GM12872 (cell line): ENCODE results near the gene ARHGEF28.

Source experiments
- TF ChIP-seq, protein P1 (sequence below): IDR thresholded peaks from 3 replicates; pipeline ENCODE4 v1.5.1; 2011; ENCODE audit warnings: low read depth, mild to moderate bottlenecking, low read length, moderate library complexity; ENCODE audit not compliant: insufficient read depth

Gene ARHGEF28

DNA sequence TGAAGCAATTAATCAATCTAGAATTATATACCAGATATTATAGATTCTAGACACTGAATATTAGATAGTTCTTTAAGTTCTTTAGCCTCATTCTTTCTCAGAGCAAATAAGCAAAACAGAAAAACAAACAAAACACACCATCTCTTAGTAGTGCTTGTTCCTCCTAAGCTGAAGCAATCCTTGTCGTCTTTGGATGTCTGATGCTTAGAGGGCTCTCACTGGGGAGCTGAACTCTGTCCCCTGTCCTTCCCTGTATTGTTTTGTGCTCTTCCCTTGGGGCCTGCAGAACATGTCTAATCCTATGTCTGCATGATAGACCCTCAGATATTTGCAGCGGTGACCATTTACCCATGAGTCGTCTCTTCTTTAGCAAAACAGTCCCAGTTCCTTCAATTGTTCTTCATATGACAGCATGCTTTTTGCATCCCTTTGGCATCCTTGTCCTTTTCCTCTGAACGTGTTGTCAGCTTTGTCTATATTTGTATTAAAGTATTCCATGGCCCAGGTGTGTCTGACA is 114.3 kb downstream of the ARHGEF28 start:
- TF ChIP-seq, protein P1, sequence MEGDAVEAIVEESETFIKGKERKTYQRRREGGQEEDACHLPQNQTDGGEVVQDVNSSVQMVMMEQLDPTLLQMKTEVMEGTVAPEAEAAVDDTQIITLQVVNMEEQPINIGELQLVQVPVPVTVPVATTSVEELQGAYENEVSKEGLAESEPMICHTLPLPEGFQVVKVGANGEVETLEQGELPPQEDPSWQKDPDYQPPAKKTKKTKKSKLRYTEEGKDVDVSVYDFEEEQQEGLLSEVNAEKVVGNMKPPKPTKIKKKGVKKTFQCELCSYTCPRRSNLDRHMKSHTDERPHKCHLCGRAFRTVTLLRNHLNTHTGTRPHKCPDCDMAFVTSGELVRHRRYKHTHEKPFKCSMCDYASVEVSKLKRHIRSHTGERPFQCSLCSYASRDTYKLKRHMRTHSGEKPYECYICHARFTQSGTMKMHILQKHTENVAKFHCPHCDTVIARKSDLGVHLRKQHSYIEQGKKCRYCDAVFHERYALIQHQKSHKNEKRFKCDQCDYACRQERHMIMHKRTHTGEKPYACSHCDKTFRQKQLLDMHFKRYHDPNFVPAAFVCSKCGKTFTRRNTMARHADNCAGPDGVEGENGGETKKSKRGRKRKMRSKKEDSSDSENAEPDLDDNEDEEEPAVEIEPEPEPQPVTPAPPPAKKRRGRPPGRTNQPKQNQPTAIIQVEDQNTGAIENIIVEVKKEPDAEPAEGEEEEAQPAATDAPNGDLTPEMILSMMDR: no peak

DNA sequence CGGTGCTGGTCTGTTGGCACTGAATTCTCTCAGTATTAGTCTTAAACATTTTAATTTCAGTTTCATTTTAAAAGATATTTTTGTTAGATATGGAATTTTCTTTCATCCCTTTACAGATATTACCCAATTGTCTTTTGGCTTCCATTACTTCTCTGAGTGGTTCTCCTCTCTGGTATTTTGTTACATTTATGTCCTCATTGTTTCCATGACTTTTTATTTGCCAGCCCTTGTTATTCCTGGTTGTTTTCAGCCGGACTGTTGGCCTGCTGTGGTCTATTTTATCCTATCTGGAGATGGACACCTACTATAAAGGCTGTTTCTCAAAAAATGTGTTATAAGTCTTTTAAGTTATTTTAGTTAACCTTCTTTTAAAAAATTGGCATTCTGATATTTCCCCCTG is 117.2 kb downstream of the ARHGEF28 start:
- TF ChIP-seq, protein P1: no peak

DNA sequence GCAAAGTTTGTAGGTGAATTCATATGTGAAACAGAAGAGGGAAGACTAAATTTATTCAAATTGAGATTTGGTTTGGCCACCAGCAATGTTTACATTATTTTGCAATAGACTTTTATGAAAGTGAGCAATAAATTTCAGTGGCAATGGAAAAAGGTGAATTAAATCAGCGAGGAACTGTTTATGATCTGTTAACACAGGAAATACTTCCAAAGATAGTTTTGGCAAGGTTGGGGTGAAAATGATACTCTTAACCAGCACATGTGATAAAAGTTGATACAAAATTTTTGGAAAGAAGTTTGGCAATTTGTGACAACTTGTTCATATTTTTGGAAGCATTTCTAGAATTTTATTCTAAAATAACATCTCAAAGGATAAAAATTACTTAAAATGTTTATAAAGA is 119.8 kb downstream of the ARHGEF28 start:
- TF ChIP-seq, protein P1: no peak

DNA sequence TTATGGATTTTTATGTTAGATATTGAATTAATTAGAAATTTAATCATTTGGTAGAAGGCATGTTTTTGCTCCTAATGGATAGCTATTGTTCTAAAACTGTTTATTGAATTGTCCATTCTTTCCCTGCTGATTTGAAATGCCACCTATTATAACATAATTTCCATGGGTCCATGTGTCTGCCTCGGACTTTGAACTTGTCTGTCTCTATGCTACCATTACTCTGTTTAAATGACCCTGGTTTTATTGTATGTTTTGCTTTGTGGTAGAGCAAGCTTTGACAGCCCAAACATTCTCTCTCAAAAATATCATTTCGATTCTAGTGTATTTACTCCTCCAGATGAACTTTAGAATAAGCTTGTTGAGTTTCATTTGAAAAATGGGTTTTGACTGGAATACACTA is 120.6 kb downstream of the ARHGEF28 start:
- TF ChIP-seq, protein P1: no peak

DNA sequence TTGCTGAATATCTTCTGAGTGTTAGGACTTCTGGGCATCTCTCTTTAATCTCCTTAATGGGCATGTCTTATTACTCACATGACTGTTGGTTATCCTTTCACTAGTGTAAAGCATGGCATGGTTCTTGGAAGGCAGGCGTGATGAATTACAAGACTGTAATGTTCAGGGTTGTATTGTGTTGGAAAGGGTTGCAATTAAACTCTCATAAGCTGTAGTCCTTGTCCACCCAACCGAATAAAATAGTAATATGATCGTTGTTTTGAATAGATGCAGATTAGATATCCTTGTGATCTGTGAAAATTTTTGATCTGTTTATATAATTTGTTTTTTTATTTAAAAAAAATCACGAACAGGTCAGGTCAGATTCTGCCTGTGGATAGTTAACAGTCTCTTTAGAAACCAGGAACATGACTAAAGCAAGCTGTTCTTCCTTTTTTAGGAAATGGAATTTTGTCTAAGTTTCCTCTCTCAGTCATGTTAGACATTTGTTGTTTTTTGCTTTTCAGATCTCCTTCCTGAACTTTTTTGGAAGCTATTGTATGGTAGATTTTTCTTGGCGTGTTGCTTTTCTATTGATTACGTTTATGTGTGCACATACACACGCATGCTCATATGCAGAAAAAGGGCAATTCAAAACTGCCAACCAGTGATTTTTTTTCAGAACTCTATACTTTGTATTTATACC is 121.8 kb downstream of the ARHGEF28 start:
- TF ChIP-seq, protein P1: no peak

DNA sequence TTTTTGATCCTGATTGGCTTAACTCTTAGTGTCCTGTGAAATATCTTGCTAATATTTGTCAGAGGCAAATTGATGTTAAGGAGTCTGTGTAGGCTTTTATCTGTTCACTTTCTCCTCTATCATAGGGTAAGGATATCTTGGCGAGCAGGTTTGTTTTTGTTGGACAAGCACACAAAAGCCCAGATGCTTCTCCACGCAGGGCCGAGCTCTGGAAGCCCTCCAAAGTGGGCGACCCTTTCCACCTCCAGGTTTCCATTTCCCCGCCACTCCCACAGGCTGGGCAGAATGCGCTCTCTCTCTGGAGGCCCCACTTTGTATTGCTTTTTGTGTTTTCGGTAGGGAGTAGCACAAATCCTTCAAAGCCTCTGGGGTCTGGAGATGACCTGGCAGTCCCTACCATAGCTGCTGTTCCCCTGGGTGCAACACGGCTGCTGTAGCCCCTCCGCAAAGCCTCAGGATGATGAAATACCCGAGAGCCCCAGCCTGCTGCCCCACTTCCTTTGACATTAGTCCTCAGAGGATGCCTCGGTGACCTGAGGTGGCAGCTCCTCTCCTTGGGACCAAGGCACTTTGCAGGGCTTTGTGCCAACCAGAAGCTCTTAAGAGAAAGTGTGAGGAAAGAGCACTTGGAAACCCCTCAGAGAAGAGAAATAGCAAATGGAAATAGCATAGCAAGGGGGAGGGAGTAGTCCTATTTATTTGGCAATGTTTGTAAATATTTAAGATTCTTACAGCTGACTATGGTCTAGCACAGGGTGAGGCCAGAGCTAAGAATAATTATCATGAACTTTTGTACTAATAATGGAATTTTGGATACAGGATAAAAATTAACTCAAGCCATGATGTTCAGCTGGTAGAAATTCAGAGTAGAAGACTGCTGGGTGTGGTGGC is 122.8 kb downstream of the ARHGEF28 start:
- TF ChIP-seq, protein P1: no peak

DNA sequence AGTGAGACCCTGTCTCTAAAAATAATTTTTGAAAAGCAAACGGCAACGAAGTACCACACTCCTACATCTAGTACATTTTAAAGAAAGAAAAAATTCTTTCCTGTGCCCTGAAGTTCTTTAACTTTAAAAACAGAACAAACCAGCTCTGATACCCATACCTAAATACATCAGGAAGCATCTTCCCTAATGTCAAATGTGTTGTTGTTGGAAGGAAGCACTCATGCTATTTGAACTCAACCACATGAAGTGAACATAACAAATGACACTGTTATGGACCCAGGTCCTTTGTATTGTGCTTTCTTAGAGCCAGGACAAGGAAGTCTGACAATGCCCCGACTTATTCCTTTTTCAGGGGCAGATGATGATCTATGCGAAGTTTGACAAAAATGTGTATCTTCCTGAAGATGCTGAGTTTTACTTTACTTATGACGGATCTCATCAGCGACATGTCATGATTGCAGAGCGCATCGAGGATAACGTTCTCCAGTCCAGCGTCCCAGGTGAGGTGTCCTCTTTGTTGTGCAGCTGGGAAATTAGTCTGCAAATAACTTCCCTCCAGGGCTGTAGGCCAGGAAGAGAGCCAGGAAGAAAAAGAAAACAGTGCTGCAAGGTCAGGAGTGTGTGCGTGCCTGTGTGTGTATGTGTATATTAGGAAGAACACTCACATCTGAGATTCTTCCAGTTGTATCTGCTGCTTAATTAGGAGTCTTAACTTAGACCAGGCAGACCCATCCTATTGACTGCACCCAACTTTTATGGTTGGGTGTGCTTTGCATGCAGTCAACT is 123.7 kb downstream of the ARHGEF28 start:
- TF ChIP-seq, protein P1: no peak
